ENCODE results near the gene GCC2. TPM values are rescaled to one million over a fixed set of nuclear protein-coding genes. Genes with fewer than 3 reads are reported as not detected.

GCC2 gene
- total RNA-seq, 3 donors from 2014 or later (not counting 1 experiment from before 2014, with no cell fraction given) = 84.8 to 110 (median 89.6) TPM

DNA sequence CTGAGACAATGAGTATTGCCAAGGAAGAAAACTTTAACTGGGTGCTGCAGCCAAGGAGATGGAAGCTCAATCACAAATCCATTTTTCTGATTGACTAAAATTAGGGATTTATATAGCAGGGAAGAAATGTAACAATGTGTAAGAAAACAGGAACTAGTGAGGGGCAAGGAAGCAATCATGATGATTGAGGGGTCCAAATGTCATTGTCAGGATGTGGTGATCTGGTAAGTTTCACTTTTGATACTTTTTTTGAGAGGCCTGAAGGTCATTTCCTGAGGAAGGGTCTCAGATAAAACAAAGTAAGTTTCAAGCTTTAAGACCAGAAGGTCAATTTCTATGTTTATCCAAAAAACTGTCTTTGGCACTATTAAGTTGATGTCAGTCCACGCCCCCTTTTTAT, 12.0 kb upstream of the GCC2 start:
- no peaks in the 10 kb centered on the region for H3K27me3 ChIP-seq (ENCODE audit: control insufficient read depth, insufficient read depth, low read length)
- Mint-ChIP-seq H3K4me1 (no peaks in the 10 kb centered on the region), H3K27ac (no peak overlapping the region), H3K9me3 (no peaks in the 10 kb centered on the region), H3K4me3 (no peak overlapping the region), H3K36me3 (no peaks in the 10 kb centered on the region), H3K27me3 (ENCODE audit: low read depth in 2 of 2) (peaks cover 4 to 19% of the 10 kb centered on the region in 2 donors)
- no peak for ATAC-seq
- H3K4me1 ChIP-seq (ENCODE audit: control insufficient read depth, insufficient read depth, low read length) = no peaks in the 10 kb centered on the region
- TF ChIP-seq, protein P1, sequence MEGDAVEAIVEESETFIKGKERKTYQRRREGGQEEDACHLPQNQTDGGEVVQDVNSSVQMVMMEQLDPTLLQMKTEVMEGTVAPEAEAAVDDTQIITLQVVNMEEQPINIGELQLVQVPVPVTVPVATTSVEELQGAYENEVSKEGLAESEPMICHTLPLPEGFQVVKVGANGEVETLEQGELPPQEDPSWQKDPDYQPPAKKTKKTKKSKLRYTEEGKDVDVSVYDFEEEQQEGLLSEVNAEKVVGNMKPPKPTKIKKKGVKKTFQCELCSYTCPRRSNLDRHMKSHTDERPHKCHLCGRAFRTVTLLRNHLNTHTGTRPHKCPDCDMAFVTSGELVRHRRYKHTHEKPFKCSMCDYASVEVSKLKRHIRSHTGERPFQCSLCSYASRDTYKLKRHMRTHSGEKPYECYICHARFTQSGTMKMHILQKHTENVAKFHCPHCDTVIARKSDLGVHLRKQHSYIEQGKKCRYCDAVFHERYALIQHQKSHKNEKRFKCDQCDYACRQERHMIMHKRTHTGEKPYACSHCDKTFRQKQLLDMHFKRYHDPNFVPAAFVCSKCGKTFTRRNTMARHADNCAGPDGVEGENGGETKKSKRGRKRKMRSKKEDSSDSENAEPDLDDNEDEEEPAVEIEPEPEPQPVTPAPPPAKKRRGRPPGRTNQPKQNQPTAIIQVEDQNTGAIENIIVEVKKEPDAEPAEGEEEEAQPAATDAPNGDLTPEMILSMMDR (IDR thresholded peaks at IDR 0.05) = no peak
- no peak overlapping the region for H3K4me3 ChIP-seq (ENCODE audit: low read length)
- 86% methylated on average over 1 of the region's 1 CpG for WGBS (ENCODE audit: insufficient coverage)
- no peaks in the 10 kb centered on the region for H3K36me3 ChIP-seq (ENCODE audit: control insufficient read depth, insufficient read depth, low read length)
- no peaks in the 10 kb centered on the region for H3K9me3 ChIP-seq (ENCODE audit: control insufficient read depth, insufficient read depth, low read length)
- H3K27ac ChIP-seq (ENCODE audit: low read length) = no peak overlapping the region
- intact Hi-C loops (cut with micrococcal nuclease) = no loop called here
- no peak for DNase-seq

DNA sequence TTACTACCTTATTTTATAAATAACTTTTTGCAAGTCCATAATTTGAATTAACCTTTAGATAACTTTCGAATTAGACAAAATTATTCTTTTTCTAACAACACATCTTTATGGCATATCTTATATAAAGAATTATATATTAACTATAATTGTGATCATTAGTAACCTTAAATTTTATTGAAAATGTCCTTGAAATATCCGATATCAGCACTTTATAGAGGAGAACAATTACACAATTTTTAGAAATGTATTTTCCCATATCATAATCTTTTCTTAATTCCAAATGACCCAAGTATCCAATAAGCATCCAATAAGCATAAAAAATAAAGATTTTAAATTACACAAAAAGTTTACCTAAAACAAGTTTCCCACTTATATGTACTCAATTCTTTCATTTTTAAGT, 7.3 kb upstream of the GCC2 start:
- no peaks in the 10 kb centered on the region for H3K4me1 ChIP-seq (ENCODE audit: control insufficient read depth, insufficient read depth, low read length)
- no peaks in the 10 kb centered on the region for H3K9me3 Mint-ChIP-seq
- intact Hi-C loops (cut with micrococcal nuclease) = no loop called here

DNA sequence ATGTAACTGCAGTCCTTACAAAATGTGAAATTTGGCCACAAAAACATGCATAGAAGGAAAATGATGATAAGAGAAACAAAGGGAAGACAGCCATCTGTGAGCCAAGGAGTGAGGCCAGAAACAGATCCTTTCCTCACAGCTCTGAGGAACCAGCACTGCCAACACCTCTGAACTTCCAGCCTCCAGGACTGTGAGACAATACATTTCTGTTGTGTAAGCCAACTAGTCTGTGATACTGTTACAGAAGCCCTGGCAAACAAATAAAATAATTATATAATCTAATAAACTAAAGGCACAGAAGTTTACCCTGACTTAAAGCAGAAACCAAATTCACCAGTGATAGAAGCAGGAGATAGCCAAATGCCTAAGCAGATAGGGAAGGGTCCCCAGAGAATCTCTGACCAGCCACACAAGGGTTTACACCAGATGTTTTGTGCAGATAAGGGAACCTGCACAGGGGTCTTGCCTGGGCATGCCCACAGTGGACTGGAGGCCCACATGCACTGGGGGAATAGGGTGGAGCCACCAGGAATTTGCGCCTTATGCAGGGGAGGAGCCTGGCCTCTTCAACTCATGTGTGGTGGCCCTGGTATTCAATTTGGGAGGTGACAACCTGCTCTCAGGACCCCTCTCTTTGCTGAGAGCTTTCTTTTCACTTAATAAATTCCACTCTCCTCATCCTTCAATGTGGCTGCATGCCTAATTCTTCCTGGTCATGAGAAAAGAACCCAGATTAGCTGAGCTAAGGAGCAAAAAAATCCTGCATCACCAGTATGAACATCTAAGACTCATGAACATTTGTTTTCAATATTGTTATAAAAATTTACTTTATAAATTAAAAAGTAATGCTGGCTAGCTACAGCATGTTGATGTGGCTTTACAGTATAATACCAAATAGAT, 3.8 kb upstream of the GCC2 start:
- intact Hi-C loops (cut with micrococcal nuclease) = no loop called here

More for the DNA sequence above, 7.3 kb upstream of the GCC2 start:
- Histone ChIP-seq H3K27ac (ENCODE audit: low read length) (no peak overlapping the region), H3K36me3 (ENCODE audit: control insufficient read depth, insufficient read depth, low read length) (no peaks in the 10 kb centered on the region), H3K9me3 (ENCODE audit: control insufficient read depth, insufficient read depth, low read length) (no peaks in the 10 kb centered on the region), H3K27me3 (ENCODE audit: control insufficient read depth, insufficient read depth, low read length) (no peaks in the 10 kb centered on the region), H3K4me3 (ENCODE audit: low read length) (no peak overlapping the region)
- Mint-ChIP-seq H3K36me3 (no peaks in the 10 kb centered on the region), H3K27ac (no peak overlapping the region), H3K4me3 (no peak overlapping the region), H3K4me1 (no peaks in the 10 kb centered on the region), H3K27me3 (ENCODE audit: low read depth in 2 of 2) (peaks cover 0 to 7% of the 10 kb centered on the region in 2 donors)
- WGBS (ENCODE audit: insufficient coverage) = no CpG with 5 or more reads among the region's 2 CpGs
- no peak for ATAC-seq
- no peak for DNase-seq
- TF ChIP-seq, protein P1 (IDR thresholded peaks at IDR 0.05) = no peak

More for the DNA sequence above, 3.8 kb upstream of the GCC2 start:
- 100% methylated on average over 1 of the region's 1 CpG for WGBS (ENCODE audit: insufficient coverage)
- Histone ChIP-seq H3K9me3 (ENCODE audit: control insufficient read depth, insufficient read depth, low read length) (no peaks in the 10 kb centered on the region), H3K4me1 (ENCODE audit: control insufficient read depth, insufficient read depth, low read length) (peaks cover 7% of the 10 kb centered on the region), H3K36me3 (ENCODE audit: control insufficient read depth, insufficient read depth, low read length) (no peaks in the 10 kb centered on the region), H3K4me3 (ENCODE audit: low read length) (no peak overlapping the region), H3K27ac (ENCODE audit: low read length) (no peak overlapping the region), H3K27me3 (ENCODE audit: control insufficient read depth, insufficient read depth, low read length) (no peaks in the 10 kb centered on the region)
- H3K4me1 Mint-ChIP-seq = peaks cover 22% of the 10 kb centered on the region in 2 donors
- no peak for DNase-seq
- TF ChIP-seq, protein P1 (IDR thresholded peaks at IDR 0.05) = no peak
- no peak for ATAC-seq
- no peaks in the 10 kb centered on the region for H3K36me3 Mint-ChIP-seq
- H3K9me3 Mint-ChIP-seq = no peaks in the 10 kb centered on the region
- H3K27ac Mint-ChIP-seq = no peak overlapping the region
- H3K4me3 Mint-ChIP-seq = no peak overlapping the region
- peaks cover 0 to 5% of the 10 kb centered on the region in 2 donors for H3K27me3 Mint-ChIP-seq (ENCODE audit: low read depth in 2 of 2)
